Inferior parietal cortex (tissue), 1 donor: ENCODE data around the gene USP17L5.
"Not testable (repeated sequence)": the region's sequence is repeated elsewhere in the genome, so short reads cannot be mapped to it uniquely, and the experiment has no call there.

Experiments
- DNase-seq: peaks from one replicate; pipeline ENCODE4 v3.0.0-alpha.2; 2016; ENCODE audit errors: extremely low spot score

The USP17L5 gene

GRCh38 chr4:9339103-9339502 is at the start of gene USP17L5:
USP17L5 (plus strand) TSS chr4:9339403; CDS start chr4:9339403, 0 bp downstream.
- DNase-seq, result not testable (repeated sequence)

- DNase-seq, result not testable (repeated sequence)
Observed at GRCh38 chr4:9324191-9324590, 15.0 kb upstream of the USP17L5 start.

- not testable (repeated sequence) for DNase-seq
Observed at GRCh38 chr4:9324865-9325264, 14.3 kb upstream of the USP17L5 start, which contains the start of gene USP17L24. USP17L24 (plus strand) TSS chr4:9325165; CDS start chr4:9325165, 0 bp downstream.

- DNase-seq, result not testable (repeated sequence)
Observed at GRCh38 chr4:9329611-9330010, 9.6 kb upstream of the USP17L5 start, which contains the start of gene USP17L25. USP17L25 (plus strand) TSS chr4:9329911; CDS start chr4:9329911, 0 bp downstream.

- DNase-seq, result not testable (repeated sequence)
Observed at GRCh38 chr4:9334358-9334757, 4.8 kb upstream of the USP17L5 start, which contains the start of gene USP17L26. USP17L26 (plus strand) TSS chr4:9334658; CDS start chr4:9334658, 0 bp downstream.

- DNase-seq, result not testable (repeated sequence)
Observed at GRCh38 chr4:9343848-9344247, 4.6 kb downstream of the USP17L5 start, which contains the start of gene USP17L27. USP17L27 (plus strand) TSS chr4:9344148; CDS start chr4:9344148, 0 bp downstream.

GRCh38 chr4:9348593-9348992 is 9.4 kb downstream of the USP17L5 start, which contains the start of gene USP17L28:
USP17L28 (plus strand) TSS chr4:9348893; CDS start chr4:9348893, 0 bp downstream.
- DNase-seq, result not testable (repeated sequence)

- not testable (repeated sequence) for DNase-seq
Observed at GRCh38 chr4:9350866-9351265, 11.7 kb downstream of the USP17L5 start.

- DNase-seq, result not testable (repeated sequence)
Observed at GRCh38 chr4:9353338-9353737, 14.1 kb downstream of the USP17L5 start, which contains the start of gene USP17L29. USP17L29 (plus strand) TSS chr4:9353638; CDS start chr4:9353638, 0 bp downstream.

GRCh38 chr4:9362829-9363228 is 23.6 kb downstream of the USP17L5 start, which contains the start of gene USP17L30:
USP17L30 (plus strand) TSS chr4:9363129; CDS start chr4:9363129, 0 bp downstream.
- DNase-seq, result not testable (repeated sequence)

- not testable (repeated sequence) for DNase-seq
Observed at GRCh38 chr4:9379881-9380280, 40.7 kb downstream of the USP17L5 start.

GRCh38 chr4:9381012-9381534 is 41.9 kb downstream of the USP17L5 start:
- not testable (repeated sequence) for DNase-seq

GRCh38 chr4:9384126-9384525 is 44.9 kb downstream of the USP17L5 start:
- no peak for DNase-seq

GRCh38 chr4:9389001-9389400 is 49.8 kb downstream of the USP17L5 start:
- not testable (repeated sequence) for DNase-seq
